ENCODE results near the gene GSTM3.
"Not testable (repeated sequence)": the region's sequence is repeated elsewhere in the genome, so short reads cannot be mapped to it uniquely, and the experiment has no call there.

GSTM3 gene

DNA sequence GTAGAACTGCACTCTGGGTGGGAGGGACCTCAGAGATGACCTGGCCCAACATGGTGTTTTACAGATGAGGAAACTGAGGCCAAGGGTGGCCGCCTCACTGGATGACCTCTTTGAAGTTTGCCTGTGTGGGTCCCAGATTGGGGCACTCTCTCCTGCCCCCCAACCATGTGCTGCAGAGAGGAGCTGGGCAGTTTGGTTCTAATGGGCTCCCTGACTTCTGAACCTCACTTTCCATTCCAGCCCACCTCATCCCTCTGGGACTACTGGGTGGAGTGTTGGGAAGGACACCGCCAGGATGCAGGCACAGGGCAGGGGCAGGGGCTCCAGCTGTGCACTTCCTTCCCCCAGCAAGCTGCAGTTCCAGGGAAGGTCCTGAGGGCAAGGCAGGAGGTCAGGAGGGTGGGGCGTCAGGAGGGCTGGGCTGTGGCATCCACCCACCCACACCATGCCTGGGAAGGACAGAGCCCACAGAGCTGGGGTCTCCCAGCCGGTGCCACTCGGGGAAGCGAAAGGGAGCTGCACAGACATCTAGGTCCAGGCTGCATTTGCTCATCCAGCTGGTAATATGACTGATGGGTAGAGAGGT lies 33.2 kb upstream of the GSTM3 start:
- no peak for FAIRE-seq

DNA sequence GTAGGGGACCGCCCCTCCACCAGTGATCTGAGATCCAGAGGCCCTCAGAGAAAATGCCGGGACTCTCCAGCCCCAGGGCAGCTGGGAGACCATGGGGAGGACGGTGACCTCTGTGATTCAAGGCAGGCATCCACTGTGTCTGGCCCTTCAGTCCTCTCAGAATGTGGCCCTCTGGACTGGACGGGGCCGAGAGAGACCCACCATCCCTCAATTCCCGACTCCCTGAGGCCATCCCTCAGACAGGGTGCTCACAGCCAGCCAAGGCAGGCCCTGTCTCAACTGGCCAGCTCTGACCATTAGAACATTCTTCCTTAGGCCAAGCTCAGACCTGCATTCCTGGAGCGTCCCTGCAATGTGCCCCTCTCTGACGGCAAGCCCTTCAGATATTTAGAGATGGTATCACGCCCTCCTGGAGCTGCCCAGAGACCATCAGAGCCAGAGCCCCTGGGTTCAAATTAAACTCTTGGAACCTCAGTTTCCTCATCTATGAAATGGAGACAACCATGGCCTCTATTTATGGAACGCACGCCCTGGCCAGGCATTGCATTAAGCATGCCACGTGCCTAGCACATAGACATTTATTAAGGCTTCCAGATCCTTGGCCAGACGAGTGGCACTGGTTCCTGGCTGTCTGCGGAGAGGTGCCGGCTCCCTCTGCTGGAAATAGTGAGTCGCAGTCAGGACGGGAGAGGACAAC lies 32.5 kb upstream of the GSTM3 start:
- no peak for FAIRE-seq

DNA sequence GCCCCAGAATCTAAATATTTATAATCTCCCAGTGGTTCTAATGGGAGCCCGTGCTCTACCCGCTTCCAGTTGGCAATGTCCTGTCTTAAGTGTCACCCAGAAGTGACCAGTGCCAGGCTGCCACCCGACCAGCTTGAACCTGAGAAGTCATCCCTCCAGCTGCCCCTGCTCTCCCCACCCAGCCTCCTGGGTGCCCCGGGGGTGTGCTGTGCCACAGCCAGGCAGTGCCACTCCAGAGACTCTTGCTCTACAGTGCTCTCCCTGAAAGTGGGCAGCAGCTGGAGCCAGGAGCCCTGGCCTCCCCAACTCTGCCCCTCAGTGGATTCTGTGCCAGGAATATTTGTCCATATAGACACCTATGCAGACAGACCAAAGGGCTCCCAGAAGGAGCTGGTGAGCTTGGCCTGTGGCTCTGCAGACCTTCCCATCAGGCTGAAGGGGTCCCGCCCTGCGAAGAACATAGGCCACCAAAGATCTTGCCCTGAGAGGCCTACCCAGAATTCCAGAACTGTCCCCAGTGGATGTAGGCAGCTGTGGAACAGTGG lies 31.9 kb upstream of the GSTM3 start:
- no peak for FAIRE-seq

DNA sequence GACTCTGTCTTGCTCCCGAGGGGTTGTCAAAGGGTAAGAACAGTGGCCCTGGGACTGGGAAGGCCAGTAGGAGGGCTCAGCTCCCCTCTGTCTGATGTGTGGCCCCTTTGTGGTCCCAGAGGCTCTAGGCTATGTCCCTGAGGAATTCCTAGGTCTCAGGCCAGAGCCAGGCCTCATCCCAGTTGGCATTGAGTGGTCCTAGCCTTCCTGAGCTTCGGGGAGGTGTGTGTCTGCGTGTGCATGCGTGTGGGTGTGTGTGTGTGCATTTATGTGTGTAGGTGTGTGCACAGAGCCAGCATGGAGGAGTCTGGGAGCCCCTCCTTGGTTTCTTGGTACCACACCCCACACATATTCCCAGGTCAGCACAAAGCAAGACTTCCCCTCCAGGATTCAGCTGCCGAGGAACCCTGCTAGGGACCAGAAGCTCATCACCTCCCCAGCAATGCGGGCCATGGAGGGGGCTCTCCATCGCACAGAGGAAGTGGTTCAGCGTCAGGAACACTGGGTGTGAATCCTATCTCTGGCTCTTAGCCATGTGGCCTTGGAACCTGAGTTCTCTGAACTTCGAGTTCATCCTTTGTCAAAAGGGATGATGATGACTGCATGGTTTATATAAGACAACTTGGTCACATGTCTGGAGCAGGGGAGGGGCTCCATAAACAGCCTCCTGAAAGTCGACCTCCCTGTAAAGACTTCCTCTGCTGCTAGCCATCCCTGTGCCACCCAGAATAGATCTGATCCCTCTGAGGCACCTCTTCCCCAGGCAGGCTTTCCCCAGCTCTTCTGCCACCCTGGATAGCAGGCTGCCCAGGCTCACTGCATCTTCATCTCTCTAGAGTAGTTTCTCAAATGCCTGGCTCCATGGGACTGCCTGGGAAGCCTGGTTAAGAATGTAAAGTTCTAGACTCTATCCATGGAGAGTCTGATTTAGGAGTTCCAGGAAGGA lies 31.1 kb upstream of the GSTM3 start:
- no peak for FAIRE-seq

DNA sequence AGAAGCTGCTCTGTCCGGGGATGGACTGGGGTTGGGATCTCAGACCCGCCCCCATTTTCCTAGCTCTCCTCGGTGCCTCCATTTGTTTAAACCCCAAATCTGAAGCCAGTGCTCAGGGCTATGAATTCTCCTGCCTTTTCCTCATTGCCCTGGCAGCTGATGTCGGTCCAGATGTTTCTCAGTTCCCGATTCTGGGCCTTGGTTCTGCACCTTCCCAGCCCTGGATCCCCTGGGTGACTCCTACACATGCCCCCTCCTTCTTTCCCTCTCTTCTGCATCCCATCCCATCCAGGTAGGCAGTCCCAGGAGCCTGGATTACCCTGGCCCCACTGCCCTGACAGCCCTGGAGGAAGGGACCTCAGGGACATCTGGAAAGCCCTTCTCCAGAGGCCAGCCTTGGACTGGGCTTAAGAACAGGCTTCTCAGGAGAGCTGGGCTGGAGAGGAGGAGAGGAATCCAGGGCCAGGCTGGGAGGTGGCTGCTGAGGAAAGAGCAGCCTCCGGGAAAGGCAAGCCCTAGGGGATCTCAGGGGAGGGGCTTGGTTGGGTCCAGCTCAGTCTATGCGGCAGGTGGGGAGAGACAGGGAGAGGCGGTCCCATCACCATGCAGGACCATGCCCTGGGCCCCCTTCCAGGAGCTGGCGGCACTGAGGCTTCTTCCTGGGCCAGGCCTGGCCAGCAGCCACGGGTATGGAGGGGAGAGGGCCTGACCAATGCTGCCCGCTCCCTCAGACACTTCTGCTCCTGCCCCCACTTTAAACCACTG lies 29.7 kb upstream of the GSTM3 start:
- no peak for FAIRE-seq

DNA sequence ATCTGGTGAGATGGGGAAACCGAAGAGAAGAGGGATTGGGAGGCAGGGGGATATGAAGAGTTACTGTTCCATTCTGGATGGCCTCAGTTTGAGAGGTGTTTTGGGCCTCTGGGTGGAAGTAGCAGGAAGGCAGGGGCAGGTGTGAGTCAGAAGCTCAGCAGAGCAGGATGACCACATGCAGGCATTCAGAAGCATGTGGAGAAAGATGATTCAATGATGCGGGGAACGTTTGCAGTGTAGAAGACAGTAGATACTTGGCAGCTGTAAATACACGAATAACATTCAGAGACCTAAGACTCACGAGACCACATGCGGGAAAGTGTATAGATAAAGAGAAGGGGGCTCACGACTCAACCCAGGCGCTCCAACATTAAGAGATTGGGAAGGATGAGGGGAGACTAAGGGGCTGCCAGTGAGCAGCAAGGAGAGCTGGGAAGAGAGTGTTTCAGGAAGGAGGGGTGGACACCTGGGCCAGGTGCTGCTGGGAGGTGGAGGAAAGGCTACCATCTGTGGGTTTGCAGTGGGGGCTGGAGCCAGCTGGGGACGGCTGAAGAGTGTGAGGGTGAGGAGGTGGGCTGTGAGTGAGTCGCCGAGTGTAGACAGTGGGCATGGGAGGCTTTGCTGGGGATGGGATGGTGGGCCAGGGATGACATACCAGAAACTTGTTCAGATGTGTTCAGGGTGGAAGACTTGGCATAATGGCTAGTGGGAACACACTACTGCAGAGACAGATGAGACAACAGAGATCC lies 28.7 kb upstream of the GSTM3 start:
- FAIRE-seq, result no peak

DNA sequence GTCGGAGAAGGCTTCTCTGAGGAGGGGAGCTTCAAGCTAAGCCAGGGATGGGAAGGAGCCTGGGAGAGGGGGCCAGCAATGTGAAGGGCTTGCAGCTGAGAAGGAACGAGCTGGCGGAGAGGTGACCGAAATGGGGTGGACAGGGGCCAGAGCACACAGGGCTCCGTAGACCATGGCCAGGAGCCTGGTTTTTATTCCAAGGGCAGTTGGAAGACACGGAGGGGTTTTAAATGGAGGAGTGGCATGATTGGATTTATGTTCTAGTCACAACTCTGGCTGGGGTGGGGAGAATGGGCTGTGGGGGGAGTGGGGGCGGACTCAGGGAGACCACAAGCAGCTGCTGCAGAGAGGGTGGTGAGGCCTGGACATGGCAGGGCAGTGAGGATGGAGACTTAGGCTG lies 28.0 kb upstream of the GSTM3 start:
- FAIRE-seq, result no peak

DNA sequence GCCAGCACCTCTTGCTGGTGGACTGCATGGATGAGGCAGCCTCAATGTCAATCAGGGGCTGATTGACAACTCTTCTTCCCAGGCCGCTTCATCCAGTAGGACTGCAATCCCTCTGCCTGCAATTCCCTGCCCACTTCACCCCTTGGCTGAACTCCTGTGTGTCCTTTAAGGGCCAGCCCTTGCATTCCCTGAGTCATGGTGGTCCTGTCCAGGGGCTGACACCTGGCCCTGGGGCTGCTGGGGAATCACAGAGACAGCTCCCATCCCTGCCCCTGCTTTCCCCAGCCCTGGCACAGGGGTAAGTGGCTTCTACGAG lies 27.5 kb upstream of the GSTM3 start:
- FAIRE-seq, result no peak

DNA sequence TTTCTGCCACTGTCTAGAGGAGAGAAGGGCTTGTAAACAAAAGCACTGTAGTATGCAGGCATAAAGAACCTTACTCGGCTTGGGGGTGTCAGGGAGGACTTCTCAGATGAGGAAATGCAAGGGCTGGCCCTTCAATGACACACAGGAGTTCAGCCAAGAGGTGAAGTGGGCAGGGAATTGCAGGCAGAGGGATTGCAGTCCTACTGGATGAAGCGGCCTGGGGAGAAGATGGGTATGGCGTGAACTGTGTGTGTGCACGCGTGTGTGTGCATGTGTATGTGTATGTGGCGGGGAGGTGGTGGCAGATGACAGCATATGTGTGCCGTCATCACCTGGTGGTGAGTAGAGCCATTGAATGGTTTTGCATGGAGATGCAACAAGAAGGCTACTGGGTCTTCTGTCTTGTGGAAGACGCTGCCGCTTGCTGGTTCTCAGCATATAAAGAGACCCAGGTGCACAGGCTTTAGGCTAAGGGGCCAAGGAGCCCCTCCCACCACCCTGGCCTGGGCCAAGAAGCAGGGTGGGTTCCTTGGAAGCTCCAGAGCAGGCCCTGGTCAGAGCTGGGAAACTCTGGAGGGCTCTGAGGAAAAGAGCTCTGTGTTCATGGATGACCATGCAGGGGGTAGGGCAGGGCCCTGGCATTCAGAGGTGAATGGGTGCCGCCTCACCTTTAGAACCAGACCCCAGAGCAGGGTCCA lies 26.9 kb upstream of the GSTM3 start:
- no peak for FAIRE-seq

DNA sequence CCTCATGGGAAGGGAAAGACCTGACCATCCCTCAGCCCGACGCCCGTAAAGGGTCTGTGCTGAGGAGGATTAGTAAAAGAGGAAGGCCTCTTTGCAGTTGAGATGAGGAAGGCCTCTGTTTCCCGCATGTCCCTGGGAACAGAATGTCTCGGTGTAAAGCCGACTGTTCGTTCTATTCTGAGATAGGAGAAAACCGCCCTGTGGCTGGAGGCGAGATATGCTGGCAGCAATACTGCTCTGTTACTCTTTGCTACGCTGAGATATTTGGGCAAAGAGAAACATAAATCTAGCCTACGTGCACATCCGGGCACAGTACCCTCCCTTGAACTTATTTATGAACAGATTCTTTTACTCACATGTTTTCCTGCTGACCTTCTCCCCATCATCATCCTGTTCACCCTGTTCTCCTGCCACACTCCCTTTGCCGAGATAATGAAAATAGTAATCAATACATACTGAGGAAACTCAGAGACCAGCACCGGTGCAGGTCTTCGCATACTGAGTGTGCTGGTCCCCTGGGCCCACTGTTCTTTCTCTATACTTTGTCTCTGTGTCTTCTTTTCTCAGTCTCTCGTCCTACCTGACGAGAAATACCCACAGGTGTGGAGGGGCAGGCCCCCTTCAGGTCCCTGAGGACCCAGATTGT lies 26.3 kb upstream of the GSTM3 start:
- not testable (repeated sequence) for FAIRE-seq

DNA sequence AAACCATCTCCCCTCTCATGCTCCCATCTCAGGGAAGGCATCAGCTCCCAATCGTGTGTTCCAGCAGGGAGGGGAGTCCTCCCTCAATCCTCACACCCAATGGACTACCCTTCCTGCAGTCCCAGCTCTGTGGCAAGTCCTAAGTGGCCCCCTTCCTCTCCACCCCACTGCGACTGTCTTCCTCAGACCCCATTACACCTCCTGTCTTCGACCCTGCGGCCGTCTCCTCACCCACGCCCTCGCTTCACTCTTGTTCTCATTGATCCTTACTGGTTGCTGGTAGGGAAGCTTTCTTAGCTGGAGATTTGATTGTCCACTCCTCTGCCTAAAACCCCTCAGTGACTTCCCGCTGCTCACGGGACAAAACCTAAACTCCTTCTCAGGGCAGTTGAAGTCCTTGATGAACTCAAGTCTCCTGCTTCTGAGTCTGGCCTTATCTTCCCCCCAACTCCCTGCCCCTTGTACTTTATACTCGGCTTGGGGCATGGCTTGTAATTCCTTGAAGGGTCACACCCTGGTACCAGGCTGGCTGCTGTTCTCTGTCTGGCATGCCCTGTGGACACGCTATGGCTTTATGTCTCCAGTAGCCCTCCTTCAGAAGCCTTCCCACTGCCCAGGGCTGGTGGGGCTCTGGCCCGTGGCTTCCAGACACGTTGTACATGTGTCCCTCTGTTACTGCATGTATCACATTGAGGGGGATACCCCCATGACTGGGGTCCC lies 25.2 kb upstream of the GSTM3 start:
- FAIRE-seq, result no peak

DNA sequence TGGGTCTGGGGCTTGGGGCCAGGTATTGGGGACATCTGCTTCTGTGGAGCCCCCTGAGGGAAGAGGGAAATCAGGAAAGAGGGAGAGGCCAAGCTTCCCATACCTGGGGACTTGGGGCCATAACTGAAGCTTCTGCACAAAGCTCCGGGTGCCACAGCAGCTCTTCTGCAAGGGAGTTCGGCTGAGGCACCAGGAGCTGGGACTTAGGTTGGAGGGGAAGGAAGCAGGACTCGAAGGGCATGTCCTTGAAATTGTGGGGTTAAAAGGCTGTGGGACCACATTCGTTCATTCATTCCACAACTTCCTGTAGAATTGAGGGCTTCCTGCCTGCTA lies 24.6 kb upstream of the GSTM3 start:
- no peak for FAIRE-seq

DNA sequence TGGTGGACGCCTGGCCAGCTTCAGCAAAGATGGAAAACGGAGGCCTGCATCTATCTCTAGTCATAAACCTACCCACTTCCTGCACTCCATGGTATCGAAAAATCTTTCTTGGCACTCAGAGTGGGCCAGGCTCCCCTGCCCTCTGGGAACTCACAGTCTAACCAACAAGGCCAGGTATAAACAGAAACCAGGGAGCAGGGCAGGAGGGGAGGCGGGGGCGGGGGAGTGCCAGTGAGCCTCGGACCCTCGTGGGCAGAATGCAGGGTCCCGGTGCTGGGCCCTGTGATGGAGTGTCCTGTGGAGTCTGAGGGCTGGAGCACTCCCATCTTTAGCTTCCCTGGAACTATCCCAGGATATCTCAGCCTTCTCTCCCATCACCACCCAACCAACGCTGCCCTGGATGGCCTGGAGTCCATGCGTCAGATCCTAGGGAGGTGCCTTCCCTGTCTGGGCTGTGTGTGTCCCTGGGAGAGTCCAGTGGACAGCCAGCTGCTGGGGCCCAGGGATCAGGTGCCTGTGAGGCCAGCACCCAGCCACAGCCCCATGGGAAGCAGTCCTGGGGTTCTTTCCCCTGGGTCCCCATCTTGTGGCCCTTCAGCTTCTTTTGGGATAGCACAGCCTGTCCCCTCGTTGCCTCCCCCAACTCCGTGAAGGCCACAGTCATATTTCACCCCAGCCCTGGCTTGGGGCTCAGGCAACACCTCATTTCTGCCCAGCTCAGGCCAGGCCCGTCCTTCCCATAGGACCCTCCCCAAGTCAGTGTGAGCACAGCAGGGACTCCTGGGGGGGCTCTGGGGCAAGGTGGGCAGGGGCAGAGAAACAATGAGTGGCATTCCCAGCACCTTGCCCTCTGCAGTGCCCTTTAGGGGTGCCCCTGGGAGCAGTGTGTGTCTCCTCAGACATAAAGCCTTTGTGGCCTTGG lies 24.0 kb upstream of the GSTM3 start:
- FAIRE-seq, result no peak

DNA sequence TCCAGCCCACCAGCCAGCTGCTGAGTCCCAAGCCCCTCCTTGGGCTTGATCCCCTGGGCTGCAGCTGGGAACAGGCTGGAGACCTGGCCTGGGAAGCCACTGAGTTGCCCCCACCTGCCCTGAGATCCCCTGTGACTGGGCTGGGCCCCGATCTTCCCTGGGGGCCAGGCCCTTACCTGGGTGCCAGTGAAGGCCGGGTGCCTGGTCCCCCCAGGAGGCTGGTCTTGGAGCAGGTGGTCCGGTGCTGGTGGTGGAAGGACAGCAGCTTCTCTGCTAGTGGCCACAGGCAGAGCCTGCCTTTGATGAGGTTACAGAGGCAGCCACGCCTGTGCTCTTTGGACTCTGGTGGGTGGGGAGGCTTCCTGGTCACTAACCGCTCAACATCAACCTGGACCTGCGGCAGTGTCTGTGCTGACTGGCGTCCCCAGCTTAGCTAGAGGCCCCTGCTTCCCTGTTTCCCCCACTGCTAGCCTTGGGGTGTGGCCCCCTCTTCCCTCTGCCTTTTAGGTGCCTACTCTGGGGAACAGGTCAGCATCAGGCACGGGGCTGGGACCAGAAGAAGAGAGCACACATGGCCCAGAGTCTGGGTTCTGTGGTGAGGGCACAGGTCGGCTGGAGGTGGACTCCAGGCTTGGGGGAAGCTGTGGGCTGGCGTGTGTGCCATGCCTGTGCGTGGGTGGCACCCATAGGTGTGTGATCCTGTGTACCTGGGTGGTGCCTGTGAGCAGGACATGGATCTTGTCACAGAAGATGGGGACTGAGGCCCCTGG lies 23.0 kb upstream of the GSTM3 start, which contains the start of gene EPS8L3:
Gene EPS8L3, minus strand, starts transcription at position 278 of the 770 bp plus-strand sequence. CDS start 2,174 bp downstream, outside the sequence.
- FAIRE-seq, result no peak

DNA sequence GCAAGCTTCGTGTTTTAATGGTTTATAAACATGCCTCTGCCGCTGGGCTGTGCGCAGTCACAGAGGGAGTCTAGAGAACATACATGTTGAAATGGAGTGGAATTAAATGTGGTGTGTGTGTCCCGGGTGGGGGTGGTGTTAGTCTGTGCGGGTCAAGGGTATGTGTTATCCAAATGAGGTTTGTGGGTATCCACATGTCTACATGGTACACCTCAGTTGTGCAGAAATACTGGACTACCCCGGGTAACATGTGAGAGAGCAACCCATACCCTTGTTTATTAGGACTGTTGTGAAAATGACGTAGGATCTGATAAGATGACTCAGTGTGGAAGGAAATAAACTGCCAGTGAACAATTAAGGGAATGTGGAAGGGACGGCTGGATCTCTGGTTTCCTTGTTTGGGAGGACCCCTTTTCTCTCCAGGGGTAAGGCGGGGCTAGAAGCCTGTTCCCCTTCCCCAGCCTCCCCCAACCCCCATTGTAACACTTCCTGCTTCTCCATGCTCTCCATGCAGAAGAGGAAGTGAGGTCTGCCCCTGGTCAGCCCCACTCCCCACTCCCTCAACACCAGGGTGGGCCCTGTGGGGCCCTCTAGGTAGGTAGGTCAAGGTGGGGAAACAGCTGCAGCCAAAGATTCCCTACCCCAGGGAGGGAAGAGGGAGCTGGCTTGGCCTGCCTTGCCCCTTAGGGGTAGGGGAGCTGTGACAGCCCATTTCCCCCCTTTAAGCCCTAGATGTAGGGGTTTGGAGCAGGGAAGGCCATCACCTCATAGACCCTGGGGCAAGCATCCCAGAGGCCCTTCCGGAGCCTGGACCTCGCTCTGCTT lies 22.2 kb upstream of the GSTM3 start:
- FAIRE-seq, result no peak

DNA sequence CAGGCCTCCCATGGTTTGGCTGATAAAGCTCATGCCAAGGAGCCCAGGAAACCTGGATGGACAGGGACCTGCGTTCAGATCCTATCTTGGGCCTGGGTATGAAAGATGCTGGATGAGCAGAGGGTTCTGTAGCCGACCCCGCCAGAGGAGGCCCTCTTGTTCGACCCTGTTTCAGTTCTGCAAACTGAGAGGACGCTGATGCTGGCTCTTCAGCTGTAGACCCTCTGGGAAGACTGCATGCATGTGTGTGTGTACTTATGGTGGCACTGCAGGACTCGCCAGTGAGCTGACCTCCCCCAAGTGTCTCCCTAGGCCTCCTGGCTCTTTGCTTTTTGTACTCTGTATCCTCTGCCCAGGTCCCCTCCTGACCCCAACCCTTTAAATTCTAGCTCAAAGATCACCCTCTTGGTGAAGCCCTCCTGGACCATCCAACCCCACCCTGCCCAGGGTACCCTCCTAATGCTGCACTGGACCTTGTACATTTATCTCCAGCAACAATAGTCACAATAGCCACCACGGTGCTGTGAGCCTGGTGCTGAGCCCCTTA lies 21.3 kb upstream of the GSTM3 start:
- FAIRE-seq, result no peak
